Adrenal gland (tissue), 5 donors: ENCODE results near the gene ARL13A.

Experiments used
- POLR2A ChIP-seq, 2 donors: fragments of 450-650 bp; IDR thresholded peaks; one replicate each; pipeline ENCODE4 v1.6.1; 2017; ENCODE audit warnings: antibody characterized with exemption in 2 of 2, mild to moderate bottlenecking in 2 of 2, moderate library complexity in 1 of 2
- TF ChIP-seq, protein P1 (sequence below), 6 experiments: fragments of 450-650 bp in 4 of 6; fragments of 200-600 bp in 2 of 6; sonication (generic) in 1 of 6; IDR thresholded peaks; 1 replicate in 5 of 6; 2 replicates in 1 of 6; pipeline versions ENCODE4 v1.5.1 to v1.8.0; 2016 to 2021; ENCODE audit warnings: antibody characterized with exemption in 6 of 6, mild to moderate bottlenecking in 2 of 6, moderate library complexity in 1 of 6
- donor health status: DM: no; HTN: no; CAD: no.

DNA sequence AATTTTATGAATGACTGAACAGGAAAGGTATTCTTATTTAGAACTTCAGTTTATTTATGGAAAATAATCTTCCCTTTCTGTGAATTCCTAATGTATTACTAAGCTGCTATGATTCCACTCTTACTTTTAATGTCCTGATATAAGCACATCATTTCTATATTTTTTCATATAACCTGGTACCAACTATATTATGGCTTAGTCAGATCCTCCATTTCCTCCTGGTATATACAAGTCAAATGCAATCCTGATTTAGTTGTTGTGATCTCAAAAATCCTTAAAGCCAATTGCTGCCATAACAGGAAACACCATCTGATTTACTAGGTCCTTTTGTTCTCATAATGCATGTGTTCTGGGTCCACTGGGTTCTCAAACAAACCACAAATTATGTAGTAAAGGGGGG, 55.6 kb downstream of the ARL13A start:
- TF ChIP-seq, protein P1, sequence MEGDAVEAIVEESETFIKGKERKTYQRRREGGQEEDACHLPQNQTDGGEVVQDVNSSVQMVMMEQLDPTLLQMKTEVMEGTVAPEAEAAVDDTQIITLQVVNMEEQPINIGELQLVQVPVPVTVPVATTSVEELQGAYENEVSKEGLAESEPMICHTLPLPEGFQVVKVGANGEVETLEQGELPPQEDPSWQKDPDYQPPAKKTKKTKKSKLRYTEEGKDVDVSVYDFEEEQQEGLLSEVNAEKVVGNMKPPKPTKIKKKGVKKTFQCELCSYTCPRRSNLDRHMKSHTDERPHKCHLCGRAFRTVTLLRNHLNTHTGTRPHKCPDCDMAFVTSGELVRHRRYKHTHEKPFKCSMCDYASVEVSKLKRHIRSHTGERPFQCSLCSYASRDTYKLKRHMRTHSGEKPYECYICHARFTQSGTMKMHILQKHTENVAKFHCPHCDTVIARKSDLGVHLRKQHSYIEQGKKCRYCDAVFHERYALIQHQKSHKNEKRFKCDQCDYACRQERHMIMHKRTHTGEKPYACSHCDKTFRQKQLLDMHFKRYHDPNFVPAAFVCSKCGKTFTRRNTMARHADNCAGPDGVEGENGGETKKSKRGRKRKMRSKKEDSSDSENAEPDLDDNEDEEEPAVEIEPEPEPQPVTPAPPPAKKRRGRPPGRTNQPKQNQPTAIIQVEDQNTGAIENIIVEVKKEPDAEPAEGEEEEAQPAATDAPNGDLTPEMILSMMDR (IDR thresholded peaks at IDR 0.05) = no peak
- TF ChIP-seq POLR2A (IDR thresholded peaks at IDR 0.05) = no peak
